ENCODE data around the gene CDKN2D. TPM values are rescaled to one million over a fixed set of nuclear protein-coding genes. Genes with fewer than 3 reads are reported as not detected.
"Not testable (repeated sequence)": the region's sequence is repeated elsewhere in the genome, so short reads cannot be mapped to it uniquely, and the experiment has no call there.

The CDKN2D gene
- total RNA-seq, 1 experiment from 2014 or later = 5.6 TPM

DNA sequence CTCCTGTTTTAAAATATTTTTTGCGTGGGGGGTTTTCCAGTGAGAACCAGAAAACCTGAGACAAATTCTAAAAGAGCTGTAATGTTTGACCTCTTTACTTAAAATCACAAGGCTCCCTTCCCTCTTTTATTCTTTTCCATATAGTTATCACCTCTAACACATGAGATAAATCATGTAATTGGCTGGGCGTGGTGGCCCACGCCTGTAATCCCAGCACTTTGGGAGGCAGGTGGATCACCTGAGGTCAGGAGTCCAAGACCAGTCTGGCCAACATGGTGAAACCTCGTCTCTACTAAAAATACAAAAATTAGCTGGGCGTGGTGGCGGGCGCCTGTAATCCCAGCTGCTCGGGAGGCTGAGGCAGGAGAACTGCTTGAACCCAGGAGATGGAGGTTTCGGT is 17.8 kb downstream of the CDKN2D start:
- H3K27me3 ChIP-seq (ENCODE audit: control insufficient read depth, insufficient read depth, low read length); H3K4me3 ChIP-seq (ENCODE audit: insufficient read depth, low read depth, low read length); DNase-seq: not testable (repeated sequence)
- peaks cover 37% of the 10 kb centered on the region for H3K36me3 ChIP-seq (replicated peaks; ENCODE audit: control insufficient read depth, insufficient read depth, low read length)

DNA sequence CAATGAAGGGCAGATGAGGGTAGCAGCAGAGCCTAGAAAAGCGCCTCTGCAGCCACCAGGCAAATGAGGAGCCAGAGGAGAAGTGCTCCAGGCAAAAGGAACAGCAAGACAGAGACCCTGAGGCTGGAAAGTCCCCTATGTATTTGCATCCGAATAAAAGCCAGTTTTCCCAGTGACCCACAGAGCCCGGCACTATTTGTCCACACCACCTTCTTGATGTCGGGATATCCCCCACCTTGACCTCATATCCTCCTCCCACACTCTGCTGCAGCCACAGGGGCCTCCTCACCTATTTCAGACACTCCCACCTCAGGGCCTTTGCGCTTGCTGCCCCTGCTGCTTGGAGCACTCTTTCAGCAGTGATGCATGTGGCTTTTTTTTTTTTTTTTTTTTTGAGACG is 18.4 kb downstream of the CDKN2D start:
- peak; percentile 38 for DNase-seq
- Histone ChIP-seq H3K4me3 (ENCODE audit: insufficient read depth, low read depth, low read length) (no peak overlapping the region), H3K36me3 (replicated peaks; ENCODE audit: control insufficient read depth, insufficient read depth, low read length) (peaks cover 35% of the 10 kb centered on the region), H3K27me3 (ENCODE audit: control insufficient read depth, insufficient read depth, low read length) (no peaks in the 10 kb centered on the region)

DNA sequence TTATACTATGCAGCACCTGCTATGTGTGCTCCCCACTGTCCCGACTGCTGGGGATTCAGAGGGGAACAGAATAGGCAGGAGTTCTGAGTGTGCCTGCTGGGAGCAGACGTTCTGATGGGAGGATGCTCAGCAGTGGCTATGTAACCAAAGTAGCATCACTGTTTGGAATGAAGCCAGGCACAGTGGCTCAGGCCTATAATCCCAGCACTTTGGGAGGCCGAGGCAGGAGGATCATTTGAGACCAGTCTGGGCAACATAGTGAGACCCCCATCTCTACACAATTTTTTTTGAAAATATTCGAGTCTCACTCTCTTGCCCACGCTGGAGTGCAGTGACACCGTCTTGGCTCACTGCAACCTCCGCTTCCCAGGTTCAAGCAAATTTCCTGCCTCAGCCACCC is 19.0 kb downstream of the CDKN2D start:
- peaks cover 32% of the 10 kb centered on the region for H3K36me3 ChIP-seq (replicated peaks; ENCODE audit: control insufficient read depth, insufficient read depth, low read length)
- no peak overlapping the region for H3K4me3 ChIP-seq (ENCODE audit: insufficient read depth, low read depth, low read length)
- no peaks in the 10 kb centered on the region for H3K27me3 ChIP-seq (ENCODE audit: control insufficient read depth, insufficient read depth, low read length)
- DNase-seq = peak; percentile 16

DNA sequence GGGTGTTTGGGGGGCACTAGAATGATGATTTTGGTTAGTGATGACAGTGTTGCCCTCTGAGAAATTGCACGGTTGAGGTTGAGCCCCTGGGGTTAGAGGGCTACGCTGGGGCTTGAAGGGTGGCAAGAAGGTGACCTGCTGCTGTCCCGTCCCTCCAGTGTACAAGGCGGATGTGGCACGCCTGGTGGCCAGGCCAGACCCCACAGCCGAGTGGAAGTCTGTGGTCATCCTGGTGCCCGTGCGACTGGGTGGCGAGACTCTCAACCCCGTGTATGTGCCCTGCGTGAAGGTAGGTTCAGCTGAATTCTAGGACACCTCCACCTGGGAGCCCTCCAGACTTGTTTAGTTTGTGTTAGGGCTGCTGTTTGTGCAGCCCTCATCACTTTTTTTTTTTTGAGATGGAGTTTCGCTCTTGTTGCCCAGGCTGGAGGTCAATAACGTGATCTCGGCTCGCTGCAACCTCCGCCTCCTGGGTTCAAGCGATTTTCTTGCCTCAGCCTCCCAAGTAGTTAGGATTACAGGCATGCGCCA is 20.0 kb downstream of the CDKN2D start:
- peak; percentile 22 for DNase-seq
- Histone ChIP-seq H3K27me3 (ENCODE audit: control insufficient read depth, insufficient read depth, low read length) (no peaks in the 10 kb centered on the region), H3K4me3 (ENCODE audit: insufficient read depth, low read depth, low read length) (no peak overlapping the region), H3K36me3 (replicated peaks; ENCODE audit: control insufficient read depth, insufficient read depth, low read length) (peaks cover 25% of the 10 kb centered on the region)

DNA sequence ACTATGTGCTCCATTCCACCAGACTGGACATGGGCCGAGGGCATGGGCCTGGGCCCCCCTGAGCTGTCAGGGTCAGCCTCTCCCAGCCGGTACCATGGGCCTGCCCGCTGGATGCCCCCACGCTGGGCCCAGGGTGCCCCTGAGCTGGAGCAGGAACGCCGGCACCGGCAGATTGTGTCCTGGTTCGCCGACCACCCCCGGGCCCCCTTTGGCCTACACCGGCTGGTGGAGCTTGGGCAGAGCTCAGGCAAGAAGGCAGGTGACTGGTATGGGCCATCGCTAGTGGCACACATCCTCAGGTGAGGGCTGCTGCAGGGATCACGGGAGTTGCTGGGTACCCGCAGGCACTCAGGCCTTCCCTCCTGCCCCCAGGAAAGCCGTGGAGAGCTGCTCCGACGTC is 22.0 kb downstream of the CDKN2D start:
- Histone ChIP-seq H3K36me3 (replicated peaks; ENCODE audit: control insufficient read depth, insufficient read depth, low read length) (peaks cover 16% of the 10 kb centered on the region), H3K4me3 (ENCODE audit: insufficient read depth, low read depth, low read length) (no peak overlapping the region), H3K27me3 (ENCODE audit: control insufficient read depth, insufficient read depth, low read length) (no peaks in the 10 kb centered on the region)
- peak; percentile 27 for DNase-seq

DNA sequence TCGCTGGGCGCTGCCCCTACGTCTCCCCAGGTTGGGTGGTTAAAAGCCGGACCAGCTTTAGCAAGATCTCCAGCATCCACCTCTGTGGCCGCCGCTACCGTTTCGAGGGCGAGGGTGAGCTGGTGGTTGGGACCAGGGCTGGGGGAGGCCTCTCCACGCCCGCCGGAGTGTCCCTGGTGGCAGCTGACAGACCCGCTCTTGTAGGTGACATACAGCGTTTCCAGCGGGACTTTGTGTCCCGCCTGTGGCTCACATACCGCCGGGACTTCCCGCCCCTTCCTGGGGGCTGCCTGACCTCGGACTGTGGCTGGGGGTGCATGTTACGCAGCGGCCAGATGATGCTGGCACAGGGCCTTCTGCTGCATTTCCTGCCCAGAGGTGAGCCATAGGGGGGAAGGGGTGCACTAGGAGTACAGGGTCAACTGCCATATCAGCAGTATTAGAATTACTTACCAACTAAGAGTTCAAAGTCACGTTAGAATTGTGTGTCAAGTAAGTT is 24.0 kb downstream of the CDKN2D start:
- peaks cover 11% of the 10 kb centered on the region for H3K36me3 ChIP-seq (replicated peaks; ENCODE audit: control insufficient read depth, insufficient read depth, low read length)
- peak overlapping the region; percentile 85 for H3K4me3 ChIP-seq (ENCODE audit: insufficient read depth, low read depth, low read length)
- peak; percentile 68 for DNase-seq
- H3K27me3 ChIP-seq (ENCODE audit: control insufficient read depth, insufficient read depth, low read length) = no peaks in the 10 kb centered on the region

DNA sequence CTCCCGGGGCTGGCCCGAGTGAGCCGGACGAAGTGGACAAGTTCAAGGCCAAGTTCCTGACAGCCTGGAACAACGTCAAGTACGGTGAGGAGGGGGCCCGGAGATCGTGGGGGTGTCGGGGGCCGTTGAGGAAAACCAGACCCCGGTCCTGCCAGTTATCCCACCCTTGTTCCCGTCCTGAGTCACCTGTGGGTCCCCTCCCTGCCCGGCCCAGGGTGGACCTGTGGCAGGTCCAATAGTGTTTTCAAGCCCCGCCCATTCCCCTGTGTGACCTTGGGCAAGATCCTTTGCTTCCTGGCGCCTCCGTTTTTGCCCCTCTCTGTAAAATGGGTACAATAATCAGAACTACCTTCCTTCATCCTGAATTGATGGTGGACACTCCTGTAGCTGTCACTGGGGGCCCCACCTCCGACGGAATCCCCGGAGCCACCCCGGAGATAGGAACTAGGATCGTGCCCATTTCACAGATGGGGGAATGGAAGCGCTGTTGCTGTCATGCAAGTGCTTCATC is 24.5 kb downstream of the CDKN2D start:
- Histone ChIP-seq H3K36me3 (replicated peaks; ENCODE audit: control insufficient read depth, insufficient read depth, low read length) (peaks cover 9% of the 10 kb centered on the region), H3K27me3 (ENCODE audit: control insufficient read depth, insufficient read depth, low read length) (no peaks in the 10 kb centered on the region), H3K4me3 (ENCODE audit: insufficient read depth, low read depth, low read length) (peak overlapping the region; percentile 85)
- DNase-seq = peak; percentile 80

DNA sequence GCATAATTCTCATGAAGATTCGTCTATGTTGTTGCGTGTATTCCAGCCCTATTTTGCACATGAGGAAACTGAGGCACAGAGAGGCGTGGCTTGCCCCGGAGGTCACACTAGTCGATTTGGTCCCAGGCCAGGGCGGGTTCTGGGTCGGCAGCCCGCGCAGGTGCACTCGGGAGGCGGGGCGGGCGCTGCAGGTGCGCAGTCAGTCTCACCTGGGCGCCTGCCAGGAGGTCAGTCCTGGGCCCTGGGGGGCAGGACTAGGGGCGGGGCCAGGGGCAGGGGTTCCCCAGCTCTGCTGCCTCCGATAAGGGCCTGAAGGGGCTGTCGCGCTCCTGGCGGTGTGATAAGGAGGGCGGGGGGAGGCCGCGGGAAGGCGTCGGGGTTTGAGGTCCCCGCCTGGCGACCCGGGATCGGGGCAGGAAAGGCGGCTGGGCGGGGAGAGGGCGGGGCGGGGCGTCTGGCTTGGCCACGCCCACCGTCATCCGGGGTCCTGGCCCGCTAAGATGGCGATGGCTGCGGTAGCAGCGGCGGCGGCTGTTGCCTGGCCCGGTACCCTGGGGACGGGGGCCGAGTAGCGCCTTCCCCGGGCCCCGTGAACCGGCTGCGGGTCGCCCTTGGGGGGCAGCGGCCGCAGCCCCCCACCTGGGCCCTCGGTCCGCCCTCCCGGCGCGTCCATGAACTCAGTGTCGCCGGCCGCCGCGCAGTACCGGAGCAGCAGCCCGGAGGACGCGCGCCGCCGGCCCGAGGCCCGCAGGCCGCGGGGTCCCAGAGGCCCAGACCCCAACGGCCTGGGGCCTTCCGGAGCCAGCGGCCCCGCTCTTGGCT is 25.1 kb downstream of the CDKN2D start, which contains the start of gene ATG4D:
ATG4D (plus strand) TSS at position 485 of the 822 bp plus-strand sequence; CDS start at position 672, 187 bp downstream.
- Histone ChIP-seq H3K27me3 (ENCODE audit: control insufficient read depth, insufficient read depth, low read length) (no peaks in the 10 kb centered on the region), H3K36me3 (replicated peaks; ENCODE audit: control insufficient read depth, insufficient read depth, low read length) (peaks cover 8% of the 10 kb centered on the region), H3K4me3 (ENCODE audit: insufficient read depth, low read depth, low read length) (peak within 1 kb of the TSS; percentile 85)
- DNase-seq = peak; percentile 100

DNA sequence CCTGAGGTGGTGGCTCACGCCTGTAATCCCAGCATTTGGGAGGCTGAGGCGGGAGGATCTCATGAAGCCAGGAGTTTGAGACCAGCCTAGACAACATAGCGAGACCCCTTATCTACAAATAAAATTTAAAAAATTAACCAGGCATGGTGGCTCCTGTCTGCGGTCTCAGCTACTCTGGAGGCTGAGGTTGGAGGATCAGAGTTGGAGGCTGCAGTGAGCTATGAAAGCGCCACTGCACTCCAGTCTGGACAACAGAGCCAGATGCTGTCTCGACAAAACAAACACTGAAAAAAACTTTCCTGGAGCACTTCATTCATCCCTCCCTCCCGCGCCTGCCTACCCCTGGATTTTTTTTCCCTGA is 25.7 kb downstream of the CDKN2D start:
- no peaks in the 10 kb centered on the region for H3K27me3 ChIP-seq (ENCODE audit: control insufficient read depth, insufficient read depth, low read length)
- peaks cover 6% of the 10 kb centered on the region for H3K36me3 ChIP-seq (replicated peaks; ENCODE audit: control insufficient read depth, insufficient read depth, low read length)
- H3K4me3 ChIP-seq (ENCODE audit: insufficient read depth, low read depth, low read length) = peak overlapping the region; percentile 85
- DNase-seq = no peak

DNA sequence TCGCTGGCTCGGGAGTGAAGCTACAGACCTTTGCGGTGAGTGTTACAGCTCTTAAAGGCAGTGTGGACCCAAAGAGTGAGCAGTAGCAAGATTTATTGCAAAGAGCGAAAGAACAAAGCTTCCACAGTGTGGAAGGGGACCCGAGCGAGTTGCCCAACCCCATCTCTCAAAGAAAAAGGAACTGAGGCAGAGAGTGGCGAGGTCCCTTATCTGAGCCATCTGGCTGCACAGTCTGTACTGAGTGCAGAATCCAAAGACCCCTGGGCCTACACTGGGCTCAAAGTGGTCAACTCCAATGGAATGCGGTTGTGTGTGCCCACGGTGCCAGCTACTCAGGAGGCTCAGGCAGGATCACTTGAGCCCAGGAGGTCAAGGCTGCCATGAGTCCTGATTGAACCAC is 29.8 kb downstream of the CDKN2D start:
- H3K4me3 ChIP-seq (ENCODE audit: insufficient read depth, low read depth, low read length); H3K27me3 ChIP-seq (ENCODE audit: control insufficient read depth, insufficient read depth, low read length); H3K36me3 ChIP-seq (replicated peaks; ENCODE audit: control insufficient read depth, insufficient read depth, low read length); DNase-seq: not testable (repeated sequence)

DNA sequence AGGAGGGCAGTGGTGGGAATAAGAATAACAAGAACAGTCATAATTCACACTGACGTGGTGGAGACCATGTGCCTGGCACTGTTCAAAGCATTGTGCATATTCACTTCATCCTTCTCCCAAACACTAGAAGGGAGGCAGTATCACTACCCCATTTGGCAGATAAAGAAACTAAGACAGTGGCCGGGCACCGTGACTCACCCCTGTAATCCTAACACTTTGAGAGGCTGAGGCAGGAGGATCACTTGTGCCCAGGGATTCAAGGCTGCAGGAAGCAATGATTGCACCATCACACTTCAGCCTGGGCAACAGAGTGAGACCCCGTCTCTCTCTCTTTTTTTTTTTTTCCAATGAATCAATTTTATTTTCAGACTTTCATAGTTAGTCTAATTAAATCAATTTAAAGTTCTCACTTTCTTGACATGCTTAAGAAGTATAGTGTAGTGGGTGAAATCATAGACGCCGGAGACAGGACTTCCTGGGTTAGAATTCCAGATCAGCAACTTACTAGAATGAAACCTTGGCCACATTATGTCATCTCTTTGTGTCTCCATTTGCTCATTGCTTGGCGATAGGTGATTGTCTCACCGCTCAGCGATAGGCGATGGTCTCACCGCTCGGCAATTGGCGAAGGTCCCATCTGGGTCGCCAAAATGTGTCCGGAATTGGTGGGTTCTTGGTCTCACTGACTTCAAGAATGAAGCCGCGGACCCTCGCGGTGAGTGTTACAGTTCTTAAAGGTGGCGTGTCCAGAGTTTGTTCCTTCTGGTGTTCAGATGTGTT is 30.4 kb downstream of the CDKN2D start:
- H3K27me3 ChIP-seq (ENCODE audit: control insufficient read depth, insufficient read depth, low read length) = no peaks in the 10 kb centered on the region
- no peak for DNase-seq
- no peaks in the 10 kb centered on the region for H3K36me3 ChIP-seq (replicated peaks; ENCODE audit: control insufficient read depth, insufficient read depth, low read length)

DNA sequence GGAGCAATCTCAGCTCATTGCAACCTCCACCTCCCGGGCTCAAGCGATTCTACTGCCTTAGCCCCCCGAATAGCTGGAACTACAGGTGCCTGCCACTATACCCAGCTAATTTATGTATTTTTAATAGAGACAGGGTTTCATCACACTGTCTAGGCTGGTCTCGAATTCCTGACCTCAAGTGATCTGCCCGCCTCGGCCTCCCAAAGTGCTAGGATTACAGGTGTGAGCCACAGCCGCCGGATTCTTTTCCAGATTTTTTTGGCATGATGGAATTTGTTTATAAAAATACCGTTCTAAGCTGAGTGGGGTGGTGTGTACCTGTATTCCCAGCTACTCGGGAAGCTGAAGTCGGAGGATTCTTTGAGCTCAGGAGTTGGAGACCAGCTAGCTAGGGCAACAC is 31.1 kb downstream of the CDKN2D start:
- Histone ChIP-seq H3K36me3 (replicated peaks; ENCODE audit: control insufficient read depth, insufficient read depth, low read length) (no peaks in the 10 kb centered on the region), H3K27me3 (ENCODE audit: control insufficient read depth, insufficient read depth, low read length) (no peaks in the 10 kb centered on the region), H3K4me3 (ENCODE audit: insufficient read depth, low read depth, low read length) (no peak overlapping the region)
- DNase-seq = no peak

More for the DNA sequence above, 30.4 kb downstream of the CDKN2D start:
- H3K4me3 ChIP-seq (ENCODE audit: insufficient read depth, low read depth, low read length) = no peak overlapping the region

DNA sequence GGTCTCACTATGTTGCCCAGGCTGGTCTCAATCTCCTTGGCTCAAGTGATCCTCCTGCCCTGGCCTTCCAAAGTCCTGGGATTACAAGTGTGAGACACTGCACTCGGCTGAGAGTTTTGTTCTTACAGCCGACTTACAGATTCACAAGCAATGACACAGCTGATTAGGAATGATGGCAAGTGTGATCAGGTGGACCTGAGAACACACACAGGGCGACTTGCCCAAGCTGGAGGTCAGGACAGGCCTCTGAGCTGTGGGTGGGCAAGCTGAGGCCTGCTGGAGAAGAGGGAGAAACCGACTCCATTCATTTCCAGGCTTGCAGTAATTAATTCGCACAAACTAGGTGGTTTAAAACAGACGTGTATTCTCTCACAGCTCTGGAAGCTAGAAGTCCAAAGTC is 33.2 kb downstream of the CDKN2D start:
- no peaks in the 10 kb centered on the region for H3K36me3 ChIP-seq (replicated peaks; ENCODE audit: control insufficient read depth, insufficient read depth, low read length)
- H3K4me3 ChIP-seq (ENCODE audit: insufficient read depth, low read depth, low read length) = no peak overlapping the region
- no peak for DNase-seq
- no peaks in the 10 kb centered on the region for H3K27me3 ChIP-seq (ENCODE audit: control insufficient read depth, insufficient read depth, low read length)

DNA sequence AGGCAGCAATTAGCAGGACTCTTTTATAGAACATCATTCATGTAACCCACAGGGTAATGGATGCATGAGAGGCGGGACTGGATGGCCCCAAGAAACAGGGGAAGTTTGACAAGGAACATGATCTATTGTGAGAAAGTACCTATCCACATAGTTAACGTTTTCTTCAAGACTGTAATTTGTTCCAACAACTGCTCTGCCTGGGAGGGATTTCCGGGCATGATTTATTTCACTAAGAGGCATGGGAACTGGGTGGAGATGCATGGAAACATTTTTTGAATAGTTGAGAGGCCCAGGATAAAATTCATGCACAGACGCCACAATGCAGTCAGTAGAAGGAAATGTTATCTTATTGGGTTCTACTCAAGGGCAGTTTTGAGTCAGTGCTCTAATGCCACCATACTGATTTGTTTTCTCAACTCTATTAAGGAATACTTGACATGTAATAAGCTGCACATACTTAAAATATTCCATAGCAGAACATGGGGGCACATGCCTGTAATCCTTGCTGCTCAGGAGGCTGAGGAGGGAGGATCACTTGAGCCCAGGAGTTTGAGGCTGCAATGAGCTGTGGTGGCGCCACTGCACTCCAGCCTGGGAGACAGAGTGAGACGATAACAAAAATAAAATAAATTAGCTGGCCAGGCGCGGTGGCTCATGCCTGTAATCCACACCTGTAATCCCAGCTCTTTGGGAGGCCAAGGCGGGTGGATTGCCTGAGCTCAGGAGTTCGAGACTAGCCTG is 35.0 kb downstream of the CDKN2D start:
- DNase-seq = no peak
- no peaks in the 10 kb centered on the region for H3K36me3 ChIP-seq (replicated peaks; ENCODE audit: control insufficient read depth, insufficient read depth, low read length)
- H3K27me3 ChIP-seq (ENCODE audit: control insufficient read depth, insufficient read depth, low read length) = no peaks in the 10 kb centered on the region
- H3K4me3 ChIP-seq (ENCODE audit: insufficient read depth, low read depth, low read length) = no peak overlapping the region

Measured in H7 (cell line).